ENCODE data around the gene NTNG1.

NTNG1 gene

GRCh38 chr1:107454791-107455190, 314.0 kb downstream of the NTNG1 start:
- DNase-seq (ENCODE audit: low spot score) = no peak

GRCh38 chr1:107457989-107458388, 317.1 kb downstream of the NTNG1 start:
- DNase-seq (ENCODE audit: low spot score) = no peak

DNA sequence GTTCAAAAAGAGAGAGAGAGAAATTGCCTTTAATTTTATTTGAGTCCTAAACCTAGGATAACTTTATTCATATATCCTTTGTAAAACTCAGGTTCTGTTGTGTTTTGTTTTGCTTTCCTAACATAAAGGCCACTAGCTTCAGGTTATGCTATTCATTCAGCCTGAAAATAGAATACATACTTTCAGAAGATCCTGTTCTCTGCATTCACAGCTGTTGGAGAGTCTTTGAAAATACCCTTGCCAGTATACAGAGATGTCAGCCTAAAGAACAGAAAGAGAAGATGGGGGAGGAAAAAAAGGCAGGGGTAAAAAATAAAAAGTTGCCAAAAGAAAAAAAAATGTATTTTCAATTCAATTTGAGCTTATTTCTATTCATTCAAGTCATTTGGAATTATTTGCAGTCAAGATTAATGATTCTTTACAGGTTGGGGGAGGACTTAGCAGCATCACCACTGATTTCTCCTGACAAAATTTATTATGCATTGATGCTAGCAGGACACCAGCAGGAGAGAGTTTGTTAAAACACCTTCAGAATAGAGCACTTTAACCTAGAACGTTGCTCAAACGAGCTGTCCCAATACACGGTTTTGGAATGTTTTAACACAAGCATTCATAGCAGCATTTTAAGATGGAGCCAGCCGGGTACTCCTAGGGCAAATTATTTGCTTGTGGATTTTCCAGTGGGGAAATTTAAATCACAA, 318.5 kb downstream of the NTNG1 start:
- DNase-seq (ENCODE audit: low spot score) = no peak

DNA sequence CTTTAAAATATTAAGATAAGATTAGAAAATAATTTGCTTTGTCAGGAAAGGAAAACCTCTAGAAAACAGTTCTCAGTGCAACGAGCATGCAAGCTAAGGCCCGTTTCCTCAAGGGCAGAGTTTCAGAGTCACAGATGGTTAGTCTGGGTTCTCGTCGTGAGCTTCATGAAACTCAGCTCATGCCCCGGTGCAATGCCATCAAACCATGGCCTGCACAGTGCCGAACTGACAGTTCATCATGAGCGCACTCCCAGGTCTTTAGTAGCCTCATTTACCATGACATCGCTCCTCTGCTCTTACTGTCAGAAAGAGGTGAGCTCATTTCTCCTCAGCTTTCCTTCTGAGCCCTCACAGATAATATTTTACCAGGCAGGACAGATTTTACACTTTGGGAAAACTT, 319.2 kb downstream of the NTNG1 start:
- DNase-seq (ENCODE audit: low spot score) = no peak

GRCh38 chr1:107464827-107465226, 324.0 kb downstream of the NTNG1 start:
- no peak for DNase-seq (ENCODE audit: low spot score)

DNA sequence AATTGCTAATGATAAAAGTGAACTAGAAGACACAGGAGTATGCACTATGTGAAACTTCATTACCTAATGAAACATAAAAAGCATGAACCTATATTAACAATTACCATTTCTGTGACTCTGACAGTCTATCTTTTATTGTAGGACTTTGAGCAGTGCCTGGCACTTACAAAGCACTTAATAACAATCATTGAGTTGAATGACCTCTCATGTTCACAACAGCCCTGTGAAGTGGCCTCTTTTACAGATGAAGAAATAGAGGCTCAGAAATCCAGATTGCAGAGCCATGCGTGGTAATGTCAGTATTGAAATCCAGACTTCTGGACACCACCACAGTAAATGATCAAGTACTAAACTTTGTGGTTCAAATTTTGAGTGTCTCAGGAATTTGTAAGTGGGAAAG, 326.4 kb downstream of the NTNG1 start:
- DNase-seq (ENCODE audit: low spot score) = no peak

DNA sequence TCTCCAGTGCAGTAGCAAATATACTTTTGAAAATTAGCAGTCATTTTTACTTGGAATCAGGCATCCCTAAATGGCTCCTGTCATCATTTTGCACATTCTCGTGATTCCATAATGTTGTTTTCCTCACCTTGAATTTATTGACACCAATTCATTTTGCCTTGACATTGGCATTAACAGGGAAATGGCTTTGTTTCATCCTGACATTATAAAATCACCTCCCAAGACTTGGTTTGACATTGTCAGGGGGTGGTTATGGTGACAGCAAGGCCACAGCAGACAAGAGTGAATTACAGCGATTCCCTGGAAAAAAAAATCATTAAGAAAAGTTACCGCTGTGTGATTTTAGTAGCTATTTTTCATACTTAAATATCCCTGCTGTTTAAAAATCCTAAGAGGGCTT, 327.0 kb downstream of the NTNG1 start:
- DNase-seq (ENCODE audit: low spot score) = no peak

DNA sequence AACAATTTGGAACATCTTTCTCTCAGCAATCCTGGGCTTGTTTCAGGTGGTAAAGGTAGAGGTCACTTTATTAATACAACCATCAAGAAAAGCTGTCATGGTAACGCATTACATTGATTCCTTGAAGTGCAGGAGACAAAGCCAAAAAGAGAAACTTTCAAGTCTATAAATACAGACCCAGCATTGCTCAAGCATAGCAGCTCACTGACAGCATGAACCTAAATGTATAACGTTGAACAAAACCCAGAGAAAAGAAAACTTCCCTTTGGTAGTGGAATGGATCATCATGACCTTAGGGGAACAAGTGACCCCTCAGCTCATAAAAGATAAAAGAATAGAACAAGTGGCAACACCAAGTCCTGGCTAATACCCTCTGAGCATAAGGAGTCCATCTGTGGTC, 332.2 kb downstream of the NTNG1 start:
- no peak for DNase-seq (ENCODE audit: low spot score)

GRCh38 chr1:107474877-107475612, 334.2 kb downstream of the NTNG1 start:
- no peak for DNase-seq (ENCODE audit: low spot score)

- DNase-seq (ENCODE audit: low spot score) = no peak
These were observed 336.4 kb downstream of the NTNG1 start for GRCh38 chr1:107477233-107477632.

DNA sequence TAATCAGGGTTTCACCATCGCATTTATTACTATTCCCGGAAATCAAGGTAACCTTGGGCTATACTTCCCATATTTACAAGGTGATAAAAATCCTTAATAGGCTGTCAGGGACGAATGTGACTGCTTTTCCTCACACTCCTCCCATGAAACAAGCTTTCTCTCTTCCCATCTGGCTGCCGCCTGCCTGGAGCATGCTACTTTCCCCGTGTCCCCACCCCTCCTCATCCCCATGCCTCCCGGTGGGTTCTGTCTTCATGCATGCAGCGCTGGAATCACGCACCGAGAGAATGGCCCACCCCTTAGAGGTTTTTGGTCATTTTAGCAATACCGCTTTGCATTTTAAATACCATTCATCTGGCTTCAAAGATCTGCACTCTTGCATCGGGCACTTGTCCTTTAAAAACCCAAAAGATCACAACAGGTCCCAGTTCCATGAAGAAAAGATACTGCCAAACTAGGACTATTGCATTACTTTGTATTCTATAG, 339.1 kb downstream of the NTNG1 start:
- no peak for DNase-seq (ENCODE audit: low spot score)

- no peak for DNase-seq (ENCODE audit: low spot score)
These were observed 339.9 kb downstream of the NTNG1 start for GRCh38 chr1:107480548-107481415.

DNA sequence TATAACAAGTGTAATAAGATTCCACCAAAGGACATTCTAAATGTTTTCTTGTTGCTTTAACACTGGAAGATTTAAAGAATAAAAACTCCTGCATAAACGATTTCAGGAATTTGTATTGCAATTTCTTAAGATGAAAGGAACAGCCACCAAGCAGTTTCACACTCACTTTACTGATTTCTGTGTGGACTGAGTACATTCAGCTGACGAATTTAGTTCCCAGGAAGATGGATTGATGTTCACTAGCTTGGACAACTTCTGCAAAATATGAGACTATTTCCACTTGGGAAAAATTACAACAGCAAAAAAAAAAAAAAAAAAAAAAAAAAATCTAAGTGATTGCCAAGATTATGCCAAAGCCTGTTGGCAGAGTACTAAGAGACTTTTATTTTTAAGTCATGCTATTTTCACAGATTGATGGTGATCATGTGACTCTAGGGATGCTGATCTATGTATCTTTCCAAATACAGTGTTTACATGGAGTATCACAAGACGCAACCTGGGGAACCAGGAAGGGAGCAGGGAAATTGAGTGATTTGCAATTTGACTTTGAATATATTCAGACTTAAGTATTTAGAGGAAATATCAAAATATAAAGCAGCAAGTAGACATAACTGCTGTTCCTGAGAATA, 341.0 kb downstream of the NTNG1 start:
- no peak for DNase-seq (ENCODE audit: low spot score)

- no peak for DNase-seq (ENCODE audit: low spot score)
These were observed 343.1 kb downstream of the NTNG1 start for GRCh38 chr1:107483949-107484348.

GRCh38 chr1:107486349-107486748, 345.5 kb downstream of the NTNG1 start:
- no peak for DNase-seq (ENCODE audit: low spot score)

- no peak for DNase-seq (ENCODE audit: low spot score)
These were observed 346.7 kb downstream of the NTNG1 start for GRCh38 chr1:107487506-107487905.

- DNase-seq (ENCODE audit: low spot score) = no peak
These were observed 350.7 kb downstream of the NTNG1 start for GRCh38 chr1:107491582-107491981.

- DNase-seq (ENCODE audit: low spot score) = no peak
These were observed 352.4 kb downstream of the NTNG1 start for GRCh38 chr1:107493111-107493716.

- no peak for DNase-seq (ENCODE audit: low spot score)
These were observed 353.2 kb downstream of the NTNG1 start for GRCh38 chr1:107494061-107494460.

- no peak for DNase-seq (ENCODE audit: low spot score)
These were observed 355.2 kb downstream of the NTNG1 start for GRCh38 chr1:107496002-107496401.

DNA sequence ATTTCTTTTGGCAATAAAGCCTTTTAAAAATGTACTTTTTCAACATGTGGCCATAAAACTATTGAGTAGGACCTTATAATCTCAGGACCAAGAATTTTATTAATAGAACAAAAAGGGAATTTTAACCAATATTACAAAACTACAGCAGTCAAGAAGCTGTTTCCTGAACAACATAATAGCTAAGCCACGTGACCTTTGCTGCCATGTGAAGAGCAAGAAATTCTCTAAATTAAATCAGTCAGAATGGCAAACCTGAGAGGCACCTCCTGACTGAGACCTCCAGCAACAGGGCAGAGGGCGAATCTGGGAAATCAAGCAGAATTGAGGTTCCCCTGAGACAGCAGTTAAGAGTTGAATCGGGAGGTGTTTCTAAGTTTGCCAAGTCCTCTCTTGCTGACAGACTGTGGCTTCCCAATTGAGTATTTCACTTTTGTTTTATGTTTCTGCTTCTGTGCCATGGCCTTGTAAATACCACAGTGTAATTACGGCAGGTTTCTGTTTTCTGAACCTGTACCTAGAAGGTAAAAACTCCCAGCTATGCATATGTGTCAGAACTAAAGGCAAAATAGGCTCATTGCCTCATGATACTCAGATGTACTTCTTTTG, 358.4 kb downstream of the NTNG1 start:
- DNase-seq (ENCODE audit: low spot score) = no peak

Measured in left forelimb (tissue), 1 donor.